HCT116 (cell line): ENCODE measurements around the gene OVAAL. TPM values are rescaled to one million over a fixed set of nuclear protein-coding genes. Genes with fewer than 3 reads are reported as not detected.

ENCODE experiments used
- ATAC-seq: fragments of 200-7000 bp; cut with Tn5 transposase; 2 replicates; pipeline ENCODE4 v1.9.1; 2020; ENCODE audit warnings: mild to moderate bottlenecking, moderate library complexity
- BruUV-seq: library from RNA; stranded (reverse); fragments of 400-500 nt; replicated peaks from 2 replicates; lab custom pipeline; 2021; lab: Mats Ljungman, UMichigan
- CTCF ChIA-PET: fragments of 300-600 bp; sonication (Branson Sonifier 250); formaldehyde crosslinking; loops from one replicate; lab custom pipeline; 2021; ENCODE audit warnings: antibody characterized with exemption; lab: Charles Lee
- POLR2A ChIA-PET: fragments of 300-600, 350-600 bp; sonication (Branson Sonifier 250); formaldehyde crosslinking; loops from one replicate; lab custom pipeline; 2021; ENCODE audit warnings: antibody characterized with exemption; lab: Charles Lee
- RAD21 ChIA-PET, 2 experiments: fragments of 300-600 bp; sonication (Branson Sonifier 250); formaldehyde crosslinking; loops; one replicate each; lab custom pipeline; 2023; ENCODE audit warnings: low total read pairs in 2 of 2; ENCODE audit not compliant: uncharacterized antibody in 2 of 2, unreplicated experiment in 2 of 2, low non-redundant PET in 1 of 2; lab: Charles Lee
- DNase-seq: peaks from one replicate; pipeline ENCODE4 v3.0.0-alpha.2; 2010; ENCODE audit warnings: low read depth, low spot score
- H2AFZ ChIP-seq: fragments of 200-600 bp; shearing (Covaris generic), sonication (generic); 2 replicates; pipeline ENCODE4 v1.6.1; 2017; ENCODE audit warnings: low read depth, mixed run types, mixed read lengths, antibody characterized with exemption, low read length; ENCODE audit not compliant: poor library complexity, severe bottlenecking
- H3K27ac ChIP-seq: 2 replicates; pipeline ENCODE4 v1.5.1; 2012; ENCODE audit warnings: low read depth, low read length
- H3K27me3 ChIP-seq: fragments of 200-600 bp; sonication (generic); 2 replicates; pipeline ENCODE4 v1.6.1; 2016; ENCODE audit warnings: mixed run types, low read length, mixed read lengths; ENCODE audit not compliant: insufficient read depth
- H3K36me3 ChIP-seq, 2 experiments: fragments of 200-500 bp in 1 of 2; fragments of 200-600 bp in 1 of 2; sonication (Bioruptor generic) in 1 of 2; sonication (generic) in 1 of 2; 2 replicates each; pipeline versions ENCODE4 v1.5.1 to v1.6.1; 2014 to 2016; ENCODE audit warnings: low read length in 2 of 2, inconsistent platforms in 1 of 2, mixed read lengths in 1 of 2, mixed run types in 1 of 2; ENCODE audit not compliant: insufficient read depth in 2 of 2, control insufficient read depth in 1 of 2
- H3K4me1 ChIP-seq, 2 experiments: fragments of 200-600 bp in 1 of 2; sonication (generic) in 1 of 2; 2 replicates each; pipeline versions ENCODE4 v1.5.1 to v1.6.1; 2012 to 2017; ENCODE audit warnings: low read length in 2 of 2, inconsistent platforms in 1 of 2, mild to moderate bottlenecking in 1 of 2, mixed read lengths in 1 of 2, mixed run types in 1 of 2, moderate library complexity in 1 of 2; ENCODE audit not compliant: insufficient read depth in 2 of 2, control insufficient read depth in 1 of 2
- H3K4me2 ChIP-seq: fragments of 200-600 bp; sonication (generic); 2 replicates; pipeline ENCODE4 v1.6.1; 2017; ENCODE audit warnings: mixed run types, low read length, mixed read lengths
- H3K4me3 ChIP-seq, 2 experiments: fragments of 200-600 bp in 1 of 2; sonication (generic) in 1 of 2; replicated peaks in 1 of 2; 2 replicates each; pipeline ENCODE4 v1.5.1; 2011 to 2016; ENCODE audit warnings: low read length in 2 of 2, control low read depth in 1 of 2, low read depth in 1 of 2, mild to moderate bottlenecking in 1 of 2, mixed read lengths in 1 of 2, mixed run types in 1 of 2
- H3K79me2 ChIP-seq: fragments of 200-600 bp; sonication (generic); 2 replicates; pipeline ENCODE4 v1.6.1; 2017; ENCODE audit warnings: mild to moderate bottlenecking, mixed run types, low read length, moderate library complexity, mixed read lengths; ENCODE audit not compliant: insufficient read depth
- H3K9ac ChIP-seq: fragments of 200-600 bp; sonication (generic); 2 replicates; pipeline ENCODE4 v1.6.1; 2016; ENCODE audit warnings: low read length, mixed read lengths
- H3K9me2 ChIP-seq: fragments of 200-600 bp; sonication (generic), shearing (Covaris generic); 2 replicates; pipeline ENCODE4 v1.6.1; 2017; ENCODE audit warnings: mixed run types, mild to moderate bottlenecking, moderate library complexity; ENCODE audit not compliant: insufficient read depth
- H3K9me3 ChIP-seq, 2 experiments: fragments of 200-500 bp in 1 of 2; fragments of 200-600 bp in 1 of 2; sonication (Bioruptor generic) in 1 of 2; sonication (generic) in 1 of 2; 2 replicates each; pipeline ENCODE4 v1.6.1; 2014 to 2017; ENCODE audit warnings: low read length in 2 of 2, mixed read lengths in 2 of 2, inconsistent platforms in 1 of 2, low read depth in 1 of 2, mild to moderate bottlenecking in 1 of 2, mixed run types in 1 of 2, moderate library complexity in 1 of 2; ENCODE audit not compliant: control insufficient read depth in 1 of 2, insufficient read depth in 1 of 2
- H4K20me1 ChIP-seq: fragments of 200-600 bp; sonication (generic), shearing (Covaris generic); 2 replicates; pipeline ENCODE4 v1.6.1; 2017; ENCODE audit warnings: mixed run types, mild to moderate bottlenecking, moderate library complexity; ENCODE audit not compliant: insufficient read depth
- ATF3 ChIP-seq: IDR thresholded peaks from 2 replicates; pipeline ENCODE4 v1.6.1; 2012
- CBX3 ChIP-seq: IDR thresholded peaks from 2 replicates; pipeline ENCODE4 v1.6.1; 2012; ENCODE audit warnings: low read depth
- CEBPB ChIP-seq: IDR thresholded peaks from 2 replicates; pipeline ENCODE4 v1.6.1; 2012; ENCODE audit warnings: low read depth
- EZH2 ChIP-seq: fragments of 200-600 bp; sonication (generic); IDR thresholded peaks from 2 replicates; pipeline ENCODE4 v1.6.1; 2017; ENCODE audit warnings: antibody characterized with exemption, mixed run types
- JUND ChIP-seq: IDR thresholded peaks from 2 replicates; pipeline ENCODE4 v1.6.1; 2012
- MAX ChIP-seq: IDR thresholded peaks from 2 replicates; pipeline ENCODE4 v1.6.1; 2012
- POLR2AphosphoS5 ChIP-seq: IDR thresholded peaks from 2 replicates; pipeline ENCODE4 v1.6.1; 2011; ENCODE audit warnings: mild to moderate bottlenecking, low read depth, low read length, moderate library complexity
- SP1 ChIP-seq: IDR thresholded peaks from 2 replicates; pipeline ENCODE4 v1.6.1; 2012; ENCODE audit warnings: low read depth
- TCF7L2 ChIP-seq: IDR thresholded peaks from 2 replicates; pipeline ENCODE4 v1.7.0; 2011; ENCODE audit warnings: borderline replicate concordance, inconsistent platforms; ENCODE audit not compliant: insufficient read depth, insufficient read length; ENCODE audit errors: extremely low read depth
- intact Hi-C: fragments of 100-400 bp; cut with micrococcal nuclease; formaldehyde crosslinking; loops from 2 replicates; pipeline ENCODE4 v1.10.0; 2022
- total RNA-seq: library from RNA; stranded (reverse); gene quantifications from one replicate; pipeline ENCODE4 v1.2.1, GENCODE V29; 2021; ENCODE audit not compliant: unreplicated experiment

Gene OVAAL
- total RNA-seq, 1 experiment from 2014 or later: not detected

GRCh38 chr1:180519846-180520245 lies 38.9 kb upstream of the OVAAL start:
- no peaks in the 10 kb centered on the region for H3K27me3 ChIP-seq
- no peak overlapping the region for H3K9ac ChIP-seq
- ChIA-PET CTCF (interaction anchor here (1.1 kb wide), 1 partner anchor 343 kb away, joined by 3 read pairs; no protein-coding TSS in a partner anchor), RAD21 (no interaction called here), POLR2A (no interaction called here)
- no peak overlapping the region for H3K27ac ChIP-seq
- no peaks in the 10 kb centered on the region for H3K36me3 ChIP-seq
- H3K9me2 ChIP-seq: no peaks in the 10 kb centered on the region
- BruUV-seq: no TSS peak
- H2AFZ ChIP-seq: no peak overlapping the region
- DNase-seq: no peak
- TF ChIP-seq POLR2AphosphoS5: no peak
- intact Hi-C loops: loop anchor here (5.0 to 10.0 kb wide), 2 partner anchors 342 to 905 kb away; no protein-coding TSS in a partner anchor
- H3K79me2 ChIP-seq: no peaks in the 10 kb centered on the region
- H3K4me1 ChIP-seq: peaks cover 14 to 20% of the 10 kb centered on the region in 2 experiments
- H3K4me3 ChIP-seq: no peak overlapping the region
- H3K9me3 ChIP-seq: no peaks in the 10 kb centered on the region
- no peaks in the 10 kb centered on the region for H4K20me1 ChIP-seq
- no peak overlapping the region for H3K4me2 ChIP-seq
- ATAC-seq: no peak

- TSS peak; percentile 92 for BruUV-seq
- H4K20me1 ChIP-seq: no peaks in the 10 kb centered on the region
- H3K79me2 ChIP-seq: no peaks in the 10 kb centered on the region
- intact Hi-C loops: no loop called here
- ATAC-seq: peak; percentile 66
- H3K9me3 ChIP-seq: no peaks in the 10 kb centered on the region
- H3K4me1 ChIP-seq: peaks cover 11 to 12% of the 10 kb centered on the region in 2 experiments
- POLR2A ChIA-PET: interaction anchor here (1.3 kb wide), 1 partner anchor 19 kb away, joined by 3 read pairs; the partner anchor contains the start of gene ACBD6
- H2AFZ ChIP-seq: peak overlapping the region; percentile 38
- DNase-seq: peak; percentile 77
- H3K9ac ChIP-seq: no peak overlapping the region
- TF ChIP-seq POLR2AphosphoS5: peak; percentile 47; the same call in 1 of the 2 replicates
- TF ChIP-seq CEBPB: peak; percentile 92
- peak; percentile 75 for TF ChIP-seq MAX
- TF ChIP-seq EZH2: no peak
- peak; percentile 47; the same call in 1 of the 2 replicates for TF ChIP-seq JUND
- peak; percentile 67 for TF ChIP-seq SP1
- TF ChIP-seq ATF3: no peak
- peak; percentile 89 for TF ChIP-seq TCF7L2
- TF ChIP-seq CBX3: peak; percentile 62
- CTCF ChIA-PET: no interaction called here
- H3K9me2 ChIP-seq: no peaks in the 10 kb centered on the region
- RAD21 ChIA-PET: no interaction called here
- no peak overlapping the region for H3K4me3 ChIP-seq
- H3K4me2 ChIP-seq: peak overlapping the region; percentile 47; the same call in 1 of the 2 replicates
- H3K27me3 ChIP-seq: no peaks in the 10 kb centered on the region
- H3K27ac ChIP-seq: no peak overlapping the region
- H3K36me3 ChIP-seq: no peaks in the 10 kb centered on the region
These were observed 37.1 kb upstream of the OVAAL start for GRCh38 chr1:180521474-180522212.
